Head of caudate nucleus (tissue), 42 donors: ENCODE data around the gene DOK3.

ENCODE experiments used
- DNase-seq, 42 donors: peaks; one replicate each; pipeline versions ENCODE4 v3.0.0 to v3.0.0-alpha.2; 2020 to 2021; ENCODE audit warnings: mixed read lengths in 7 of 42
- intact Hi-C: fragments of 100-400 bp; cut with DNase I; formaldehyde crosslinking; loops from one replicate; pipeline ENCODE4 v1.15.0; 2022

Gene DOK3

GRCh38 chr5:177462021-177462670 lies 47.5 kb downstream of the DOK3 start:
- intact Hi-C loops = no loop called here
- peak in 25 of 42 donors; percentile 34 to 84 (median 57) for DNase-seq

GRCh38 chr5:177459819-177460628 lies 49.6 kb downstream of the DOK3 start:
- no peak for DNase-seq
- intact Hi-C loops = loop anchor here (5.0 kb wide), 1 partner anchor 37 kb away; the partner anchor contains the start of gene PDLIM7

- no peak for DNase-seq
- intact Hi-C loops = loop anchor here (5.0 kb wide), 1 partner anchor 38 kb away; the partner anchor contains the start of gene PDLIM7
Observed at GRCh38 chr5:177459357-177459756, 50.3 kb downstream of the DOK3 start.

GRCh38 chr5:177458912-177459350 lies 50.7 kb downstream of the DOK3 start:
- intact Hi-C loops = loop anchor here (5.0 kb wide), 1 partner anchor 38 kb away; the partner anchor contains the start of gene PDLIM7
- DNase-seq = peak; percentile 69 to 97 (median 88)

DNA sequence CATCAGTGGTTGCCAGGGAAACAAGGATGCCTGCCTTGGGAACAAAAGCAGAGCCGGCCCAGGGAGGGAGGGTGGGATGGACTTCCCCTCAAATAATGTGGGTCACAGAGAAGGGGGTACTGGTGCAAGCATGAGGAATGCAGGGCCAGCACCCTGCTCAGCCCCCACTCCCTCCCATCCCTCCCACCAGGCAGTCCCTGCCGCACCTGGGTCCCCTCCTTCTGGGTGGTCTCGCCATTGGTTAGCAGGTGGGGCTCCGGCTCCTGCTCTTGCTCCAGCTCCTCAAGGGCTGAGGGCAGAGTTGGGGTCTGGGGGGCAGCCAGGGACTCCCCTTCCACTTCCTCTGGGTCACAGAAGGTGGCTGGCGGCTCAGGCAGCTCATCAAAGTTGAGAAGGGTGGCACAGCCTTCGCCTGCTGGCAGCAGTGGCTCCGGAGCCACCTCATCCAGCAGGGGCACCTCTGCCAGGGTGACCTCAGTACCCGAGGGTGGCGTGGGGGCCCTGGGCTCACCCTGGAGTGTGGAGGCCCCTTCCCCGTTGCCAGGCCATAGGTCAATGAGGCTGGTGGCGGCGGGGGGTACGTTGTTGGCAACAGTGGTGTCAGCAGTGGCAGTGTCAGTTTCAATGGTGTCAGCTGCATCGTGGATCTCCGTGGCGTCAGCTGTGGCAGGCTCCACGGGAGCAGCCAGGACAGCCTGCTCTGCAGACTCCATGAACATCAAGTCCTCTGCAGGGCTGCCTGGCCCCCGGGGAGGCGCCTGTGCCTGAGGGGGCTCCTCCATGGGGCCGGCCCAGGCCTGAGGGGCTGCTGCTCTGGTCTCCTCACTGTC lies 51.6 kb downstream of the DOK3 start:
- peak in 2 of 42 donors; percentile 7 to 29 for DNase-seq
- intact Hi-C loops = loop anchor here (5.0 kb wide), 1 partner anchor 39 kb away; the partner anchor contains the start of gene PDLIM7

DNA sequence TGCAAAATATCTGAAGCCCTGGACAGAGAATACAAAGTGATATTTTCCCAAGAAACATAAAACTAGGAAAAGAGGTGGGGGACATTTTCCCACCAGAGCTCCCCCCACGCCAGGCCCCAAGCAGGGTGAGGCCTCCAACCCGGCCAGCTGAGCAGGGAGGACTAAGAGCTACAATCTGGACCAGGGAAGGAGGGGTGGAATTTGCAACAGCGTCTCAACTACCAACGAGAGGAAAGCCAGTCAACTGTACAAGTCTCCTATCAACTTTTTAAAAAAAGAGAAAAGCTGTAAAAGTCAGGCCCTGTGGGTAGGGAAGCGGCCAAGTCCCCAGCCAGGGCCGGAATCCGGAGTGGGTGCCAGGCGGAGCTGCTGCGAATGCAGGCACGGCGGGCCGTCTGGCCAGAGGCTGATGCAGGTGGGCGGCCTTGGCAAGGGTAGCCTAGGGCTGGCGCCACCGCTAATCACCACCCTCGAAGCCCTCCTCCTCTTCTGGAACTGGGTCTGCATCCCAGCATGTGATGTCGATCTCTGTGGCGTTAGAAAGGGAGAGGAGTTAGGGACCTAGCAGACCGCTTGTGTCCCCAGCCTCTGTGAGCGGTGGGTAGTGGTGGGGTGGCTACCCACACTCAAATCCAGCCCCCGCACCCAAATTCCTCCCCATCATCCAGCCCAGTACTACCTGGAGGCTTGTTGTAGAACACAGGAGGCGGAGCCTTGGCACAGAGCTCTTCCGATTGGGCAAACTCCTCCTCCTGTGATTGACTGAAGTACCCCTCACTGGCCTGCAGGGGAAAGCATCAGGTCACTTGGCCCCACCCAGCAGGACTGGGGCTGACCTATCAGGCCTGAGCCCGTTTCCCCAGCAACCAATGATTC lies 52.4 kb downstream of the DOK3 start:
- DNase-seq = peak in 41 of 42 donors; percentile 46 to 91 (median 80)
- intact Hi-C loops = loop anchor here (5.0 kb wide), 1 partner anchor 40 kb away; the partner anchor contains the start of gene PDLIM7

DNA sequence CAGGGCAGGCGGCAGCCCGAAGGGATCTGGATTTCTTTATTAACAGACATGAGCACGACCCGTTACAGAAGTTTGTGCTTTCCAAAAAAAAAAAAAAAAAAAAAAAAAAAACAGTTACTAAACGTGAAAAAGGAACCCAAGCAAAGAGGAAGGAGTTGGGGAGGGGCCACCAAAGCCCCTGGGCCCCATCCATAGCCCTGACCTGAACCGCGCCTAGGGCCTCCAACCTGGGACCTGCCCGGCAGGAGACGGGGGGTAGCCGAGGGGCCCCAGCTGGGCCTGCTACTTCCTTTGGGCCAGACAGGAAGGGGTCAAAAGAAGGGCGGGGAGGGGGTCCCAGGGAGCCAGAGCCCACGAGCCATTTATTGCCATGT lies 53.0 kb downstream of the DOK3 start:
- DNase-seq = no peak
- intact Hi-C loops = loop anchor here (5.0 kb wide), 1 partner anchor 41 kb away; the partner anchor contains the start of gene PDLIM7

- peak; percentile 81 to 96 (median 91) for DNase-seq
- intact Hi-C loops = loop anchor here (5.0 kb wide), 1 partner anchor 41 kb away; the partner anchor contains the start of gene PDLIM7
Observed at GRCh38 chr5:177455661-177456590, 53.7 kb downstream of the DOK3 start.

- intact Hi-C loops = loop anchor here (5.0 kb wide), 1 partner anchor 42 kb away; the partner anchor contains the start of gene PDLIM7
Observed at GRCh38 chr5:177455036-177455660, 54.5 kb downstream of the DOK3 start.

DNA sequence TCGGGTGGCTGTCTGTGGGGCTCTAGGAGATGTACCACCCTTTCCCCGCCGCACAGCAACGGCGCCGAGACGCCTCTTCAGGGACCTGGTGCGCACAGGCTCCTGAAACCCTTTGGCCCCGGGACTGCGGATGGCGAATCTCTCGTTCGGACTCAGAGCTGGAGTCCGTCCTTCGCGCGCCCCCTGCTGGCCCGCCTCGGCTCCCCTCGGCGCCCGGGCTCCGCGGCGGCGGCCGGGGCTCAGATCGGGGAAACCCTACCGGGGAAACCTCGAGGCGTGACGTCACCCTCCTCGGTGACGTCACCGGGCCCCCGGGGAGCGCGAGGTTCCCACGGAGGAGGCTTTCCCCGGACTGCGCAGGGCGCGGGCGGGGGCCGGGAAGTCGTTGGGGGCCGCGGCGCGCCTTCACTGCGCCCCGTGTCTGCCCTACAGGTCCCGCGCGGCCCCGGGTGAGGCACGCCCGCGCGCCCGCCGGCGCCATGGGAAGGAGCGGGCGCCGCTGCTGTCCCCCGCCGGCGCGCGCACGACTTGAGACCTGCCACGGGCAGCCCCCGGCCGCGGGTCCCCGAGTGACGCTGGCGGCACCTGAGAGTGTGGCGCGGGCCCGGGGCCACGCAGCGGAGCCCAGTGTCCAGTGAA lies 55.1 kb downstream of the DOK3 start:
- peak; percentile 74 to 96 (median 90) for DNase-seq
- intact Hi-C loops = loop anchor here (5.0 kb wide), 3 partner anchors 43 to 62 kb away; partner anchors contain the start of genes F12 and PDLIM7

More at GRCh38 chr5:177455036-177455660, 54.5 kb downstream of the DOK3 start:
- DNase-seq = peak; percentile 21 to 86 (median 74)

- intact Hi-C loops = loop anchor here (2.0 to 5.0 kb wide), 3 partner anchors 27 to 62 kb away; partner anchors contain the start of genes F12 and GRK6
- DNase-seq = peak in 40 of 42 donors; percentile 21 to 87 (median 67)
Observed at GRCh38 chr5:177453852-177454396, 55.7 kb downstream of the DOK3 start.

GRCh38 chr5:177452688-177453638 lies 56.7 kb downstream of the DOK3 start:
- DNase-seq = peak in 41 of 42 donors; percentile 46 to 90 (median 72)
- intact Hi-C loops = loop anchor here (2.0 to 5.0 kb wide), 3 partner anchors 26 to 61 kb away; partner anchors contain the start of genes F12 and GRK6
